HepG2 (cell line): Measurements from ENCODE around the gene KRTAP5-4. TPM values are rescaled to one million over a fixed set of nuclear protein-coding genes. Genes with fewer than 3 reads are reported as not detected.

Source experiments
- ARID3A ChIP-seq: IDR thresholded peaks from 2 replicates; pipeline ENCODE4 v1.6.1; 2012; ENCODE audit warnings: low read depth, low read length, improper control_type of control experiment
- ARID5B ChIP-seq: IDR thresholded peaks from 2 replicates; pipeline ENCODE4 v1.4.0; 2020; ENCODE audit warnings: mild to moderate bottlenecking, missing genetic modification reagents
- ATF6 ChIP-seq: sonication (generic); formaldehyde crosslinking; conservative IDR thresholded peaks from 2 replicates; pipeline ENCODE4 v1.4.0; 2020; ENCODE audit warnings: missing genetic modification reagents
- JUN ChIP-seq: sonication (generic); formaldehyde crosslinking; IDR thresholded peaks from 2 replicates; pipeline ENCODE4 v1.4.0; 2020; ENCODE audit warnings: mild to moderate bottlenecking, missing genetic modification reagents
- NR3C1 ChIP-seq: sonication (generic); formaldehyde crosslinking; IDR thresholded peaks from 2 replicates; pipeline ENCODE4 v1.4.0; 2020; ENCODE audit warnings: missing genetic modification reagents
- SP1 ChIP-seq, 2 experiments: fragments of 450-650 bp in 1 of 2; sonication (generic) in 1 of 2; formaldehyde crosslinking in 1 of 2; IDR thresholded peaks; 2 replicates each; pipeline versions ENCODE4 v1.4.0 to v1.6.1; 2016 to 2020; ENCODE audit warnings: missing genetic modification reagents in 1 of 2
- TFDP1 ChIP-seq: IDR thresholded peaks from 2 replicates; pipeline ENCODE4 v1.6.1; 2016; ENCODE audit warnings: missing compliant biosample characterization, missing genetic modification reagents, borderline replicate concordance
- ZNF121 ChIP-seq: sonication (generic); formaldehyde crosslinking; IDR thresholded peaks from 2 replicates; pipeline ENCODE4 v1.5.0; 2020; ENCODE audit warnings: mild to moderate bottlenecking, missing genetic modification reagents
- ZNF510 ChIP-seq: sonication (generic); formaldehyde crosslinking; IDR thresholded peaks from 2 replicates; pipeline ENCODE4 v1.4.0; 2020; ENCODE audit warnings: low read depth, mild to moderate bottlenecking, missing genetic modification reagents
- ZNF558 ChIP-seq: sonication (generic); formaldehyde crosslinking; IDR thresholded peaks from 2 replicates; pipeline ENCODE4 v1.9.0; 2022; ENCODE audit warnings: mild to moderate bottlenecking, missing genetic modification reagents, borderline replicate concordance
- ZNF713 ChIP-seq: sonication (generic); formaldehyde crosslinking; IDR thresholded peaks from 2 replicates; pipeline ENCODE4 v1.4.0; 2020; ENCODE audit warnings: mild to moderate bottlenecking, missing genetic modification reagents
- polyA plus RNA-seq, 8 experiments: library from polyadenylated mRNA; depleted of rRNA in 3 of 8; stranded (reverse) in 7 of 8; unstranded in 1 of 8; fragments of >200 nt; fragmentation: Illumina TruSeq in 4 of 8; extraction: Trizol in 4 of 8; gene quantifications; 2 replicates each; pipeline versions ENCODE4 v1.2.1 to v1.2.3, GENCODE V29; 2011 to 2016; ENCODE audit warnings: low read depth in 4 of 8, missing spikeins in 1 of 8, mixed read lengths in 1 of 8; ENCODE audit not compliant: insufficient read depth in 1 of 8
- total RNA-seq, 5 experiments: library from RNA; depleted of rRNA; stranded (reverse); fragments of >200 nt; fragmentation: Illumina TruSeq; extraction: Trizol; gene quantifications; 2 replicates each; pipeline ENCODE4 v1.2.3, GENCODE V29; 2016; ENCODE audit warnings: low read depth in 1 of 5

KRTAP5-4 gene
- total and polyA plus RNA-seq, 2 of the 13 experiments (the other 11 are each of a cell fraction or from before 2014, with no cell fraction given): not detected

GRCh38 chr11:1573903-1574237 lies 48.1 kb downstream of the KRTAP5-4 start (continued):
- TF ChIP-seq ARID3A (no peak), ARID5B (CRISPR knock-in tag) (no peak), SP1 (IDR thresholded peaks at IDR 0.05) (no peak), SP1 (CRISPR knock-in tag; IDR thresholded peaks at IDR 0.05) (no peak), ZNF713 (CRISPR knock-in tag) (no peak), ZNF121 (no peak), ZNF558 (CRISPR knock-in tag) (no peak), TFDP1 (no peak), ZNF510 (CRISPR knock-in tag) (no peak), JUN (no peak), NR3C1 (no peak), ATF6 (CRISPR knock-in tag) (no peak)
